Vagina (tissue), 2 donors: Measurements from ENCODE around the gene LIMCH1. TPM values are rescaled to one million over a fixed set of nuclear protein-coding genes. Genes with fewer than 3 reads are reported as not detected.

Source experiments
- DNase-seq, 2 donors: peaks; one replicate each; pipeline ENCODE4 v3.0.0-alpha.2; 2017; ENCODE audit errors: extremely low spot score in 2 of 2
- H3K27ac ChIP-seq: fragments of 200-600 bp; sonication (generic); one replicate; pipeline ENCODE4 v1.5.1; 2019
- H3K27me3 ChIP-seq: fragments of 200-600 bp; sonication (generic); one replicate; pipeline ENCODE4 v1.5.1; 2019
- H3K36me3 ChIP-seq, 2 donors: fragments of 200-600 bp; sonication (generic); one replicate each; pipeline ENCODE4 v1.5.1; 2017 to 2019
- H3K4me1 ChIP-seq: fragments of 200-600 bp; sonication (generic); one replicate; pipeline ENCODE4 v1.5.1; 2019
- H3K4me3 ChIP-seq, 2 donors: fragments of 200-600 bp; sonication (generic); 1 replicate in 1 of 2; 2 replicates in 1 of 2; pipeline ENCODE4 v1.5.1; 2016 to 2019
- H3K9me3 ChIP-seq: fragments of 200-600 bp; sonication (generic); one replicate; pipeline ENCODE4 v1.5.1; 2019
- CTCF ChIP-seq, 3 experiments: fragments of 450-650 bp in 2 of 3; fragments of 200-600 bp in 1 of 3; sonication (generic) in 1 of 3; IDR thresholded peaks; one replicate each; pipeline ENCODE4 v1.5.1; 2017 to 2019; ENCODE audit warnings: antibody characterized with exemption in 3 of 3, mild to moderate bottlenecking in 2 of 3, moderate library complexity in 2 of 3
- POLR2A ChIP-seq, 2 donors: fragments of 450-650 bp; IDR thresholded peaks; one replicate each; pipeline ENCODE4 v1.6.1; 2017; ENCODE audit warnings: antibody characterized with exemption in 2 of 2, mild to moderate bottlenecking in 2 of 2, moderate library complexity in 2 of 2
- POLR2AphosphoS5 ChIP-seq, 2 donors: sonication (generic); formaldehyde crosslinking; IDR thresholded peaks; one replicate each; pipeline ENCODE4 v1.9.0; 2017; ENCODE audit warnings: antibody characterized with exemption in 2 of 2, mild to moderate bottlenecking in 2 of 2, low read depth in 1 of 2; ENCODE audit not compliant: insufficient read depth in 1 of 2
- intact Hi-C: fragments of 100-400 bp; cut with DNase I; formaldehyde crosslinking; loops from one replicate; pipeline ENCODE4 v1.15.1; 2023
- total RNA-seq: library from RNA; depleted of rRNA; stranded (reverse); fragments of >200 nt; gene quantifications from one replicate; pipeline ENCODE4 v1.2.3, GENCODE V29; 2016

The LIMCH1 gene
- total RNA-seq, 1 donor from 2014 or later, result 17.9 TPM

GRCh38 chr4:41530741-41531140 is 7.2 kb upstream of the LIMCH1 start:
- intact Hi-C loops, result no loop called here
- Histone ChIP-seq H3K27ac (no peak overlapping the region), H3K36me3 (no peaks in the 10 kb centered on the region), H3K4me1 (no peaks in the 10 kb centered on the region), H3K4me3 (no peak overlapping the region), H3K27me3 (no peaks in the 10 kb centered on the region), H3K9me3 (no peaks in the 10 kb centered on the region)
- DNase-seq, result no peak
- TF ChIP-seq POLR2A (IDR thresholded peaks at IDR 0.05) (no peak), CTCF (IDR thresholded peaks at IDR 0.05) (no peak), POLR2AphosphoS5 (IDR thresholded peaks at IDR 0.05; ENCODE audit: insufficient read depth in 1 of 2, low read depth in 1 of 2) (no peak)

GRCh38 chr4:41532336-41532735 is 5.6 kb upstream of the LIMCH1 start:
- Histone ChIP-seq H3K4me1 (no peaks in the 10 kb centered on the region), H3K4me3 (no peak overlapping the region), H3K27me3 (no peaks in the 10 kb centered on the region), H3K9me3 (no peaks in the 10 kb centered on the region), H3K36me3 (no peaks in the 10 kb centered on the region), H3K27ac (no peak overlapping the region)
- no peak for DNase-seq
- TF ChIP-seq POLR2A (IDR thresholded peaks at IDR 0.05), result no peak
- no peak for TF ChIP-seq POLR2AphosphoS5 (IDR thresholded peaks at IDR 0.05; ENCODE audit: insufficient read depth in 1 of 2, low read depth in 1 of 2)
- no peak for TF ChIP-seq CTCF (IDR thresholded peaks at IDR 0.05)
- intact Hi-C loops, result no loop called here

DNA sequence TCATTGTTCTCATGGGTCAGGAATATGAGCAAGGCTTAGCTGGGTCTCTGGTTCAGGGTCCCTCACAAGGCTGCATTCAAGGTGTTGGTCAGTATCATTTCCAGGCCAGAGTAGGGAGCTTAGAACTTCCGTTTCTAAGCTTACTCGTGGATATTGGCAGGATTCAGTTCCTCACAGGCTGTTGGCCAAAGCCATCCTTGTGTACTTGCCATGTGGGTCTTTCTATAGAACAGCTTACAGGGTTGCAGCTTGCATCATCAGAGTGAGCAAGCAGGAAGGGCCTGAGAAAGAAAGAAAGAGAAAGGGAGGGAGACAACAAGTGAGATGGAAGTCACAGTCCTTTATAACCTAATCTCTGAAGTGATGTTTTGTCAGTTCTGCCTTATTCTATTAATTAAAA is 5.1 kb upstream of the LIMCH1 start:
- Histone ChIP-seq H3K9me3 (no peaks in the 10 kb centered on the region), H3K27me3 (no peaks in the 10 kb centered on the region), H3K36me3 (no peaks in the 10 kb centered on the region), H3K4me1 (peaks cover 1% of the 10 kb centered on the region), H3K27ac (no peak overlapping the region), H3K4me3 (no peak overlapping the region)
- TF ChIP-seq POLR2A (IDR thresholded peaks at IDR 0.05), result no peak
- TF ChIP-seq POLR2AphosphoS5 (IDR thresholded peaks at IDR 0.05; ENCODE audit: insufficient read depth in 1 of 2, low read depth in 1 of 2), result no peak
- no peak for TF ChIP-seq CTCF (IDR thresholded peaks at IDR 0.05)
- intact Hi-C loops, result no loop called here
- DNase-seq, result no peak

DNA sequence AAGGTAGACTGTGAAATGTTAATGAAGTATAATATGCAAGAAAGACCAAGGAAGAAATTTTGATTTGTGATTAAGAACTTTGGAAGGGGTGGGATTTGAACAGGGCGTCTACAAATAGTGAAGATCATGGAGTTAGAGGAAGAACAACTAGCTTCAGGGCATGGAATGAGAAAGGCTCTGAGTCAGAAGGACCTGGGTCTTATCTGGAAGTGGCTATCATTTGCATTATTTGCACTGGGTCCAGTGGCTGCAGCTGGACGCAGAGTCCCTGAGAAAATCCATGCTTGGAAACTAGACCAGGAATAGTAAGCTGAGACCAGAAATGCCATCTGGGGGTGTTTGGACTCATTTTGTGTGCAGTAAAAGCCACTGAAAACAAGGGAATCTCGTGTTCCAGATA is 4.3 kb upstream of the LIMCH1 start:
- Histone ChIP-seq H3K27ac (no peak overlapping the region), H3K36me3 (no peaks in the 10 kb centered on the region), H3K4me1 (peaks cover 9% of the 10 kb centered on the region), H3K9me3 (no peaks in the 10 kb centered on the region), H3K4me3 (no peak overlapping the region), H3K27me3 (no peaks in the 10 kb centered on the region)
- no peak for DNase-seq
- intact Hi-C loops, result no loop called here
- no peak for TF ChIP-seq POLR2A (IDR thresholded peaks at IDR 0.05)
- TF ChIP-seq POLR2AphosphoS5 (IDR thresholded peaks at IDR 0.05; ENCODE audit: insufficient read depth in 1 of 2, low read depth in 1 of 2), result no peak
- no peak for TF ChIP-seq CTCF (IDR thresholded peaks at IDR 0.05)

DNA sequence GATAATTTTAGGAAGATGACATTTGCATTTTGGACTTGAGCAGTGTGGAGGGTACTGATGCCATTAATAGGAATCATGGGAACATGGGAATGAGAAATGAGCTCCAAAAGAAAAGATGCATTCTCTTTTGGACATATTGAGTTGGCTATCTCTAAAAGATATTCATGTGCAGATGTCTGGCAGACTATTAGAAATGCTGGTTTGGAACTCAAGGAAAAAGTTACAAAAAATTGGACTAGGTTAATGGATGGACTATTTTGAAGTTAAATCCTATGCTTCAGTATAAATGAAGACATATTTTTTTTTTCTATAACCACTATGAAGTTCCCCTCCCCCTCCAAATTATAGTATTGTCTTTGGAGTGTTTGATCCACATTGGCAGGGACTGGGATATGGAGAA is 3.6 kb upstream of the LIMCH1 start:
- Histone ChIP-seq H3K4me3 (no peak overlapping the region), H3K27ac (no peak overlapping the region), H3K27me3 (no peaks in the 10 kb centered on the region), H3K9me3 (no peaks in the 10 kb centered on the region), H3K36me3 (no peaks in the 10 kb centered on the region), H3K4me1 (peaks cover 16% of the 10 kb centered on the region)
- no peak for DNase-seq
- intact Hi-C loops, result no loop called here
- no peak for TF ChIP-seq POLR2AphosphoS5 (IDR thresholded peaks at IDR 0.05; ENCODE audit: insufficient read depth in 1 of 2, low read depth in 1 of 2)
- no peak for TF ChIP-seq POLR2A (IDR thresholded peaks at IDR 0.05)
- TF ChIP-seq CTCF (IDR thresholded peaks at IDR 0.05), result no peak
